ENCODE measurements around the gene DIP2A.
A peak's percentile ranks its signal among the peaks of the same experiment; 100 is the strongest.

The DIP2A gene

GRCh38 chr21:46597896-46598343 is 139.2 kb downstream of the DIP2A start:
- no peak for DNase-seq (ENCODE audit: low spot score)

DNA sequence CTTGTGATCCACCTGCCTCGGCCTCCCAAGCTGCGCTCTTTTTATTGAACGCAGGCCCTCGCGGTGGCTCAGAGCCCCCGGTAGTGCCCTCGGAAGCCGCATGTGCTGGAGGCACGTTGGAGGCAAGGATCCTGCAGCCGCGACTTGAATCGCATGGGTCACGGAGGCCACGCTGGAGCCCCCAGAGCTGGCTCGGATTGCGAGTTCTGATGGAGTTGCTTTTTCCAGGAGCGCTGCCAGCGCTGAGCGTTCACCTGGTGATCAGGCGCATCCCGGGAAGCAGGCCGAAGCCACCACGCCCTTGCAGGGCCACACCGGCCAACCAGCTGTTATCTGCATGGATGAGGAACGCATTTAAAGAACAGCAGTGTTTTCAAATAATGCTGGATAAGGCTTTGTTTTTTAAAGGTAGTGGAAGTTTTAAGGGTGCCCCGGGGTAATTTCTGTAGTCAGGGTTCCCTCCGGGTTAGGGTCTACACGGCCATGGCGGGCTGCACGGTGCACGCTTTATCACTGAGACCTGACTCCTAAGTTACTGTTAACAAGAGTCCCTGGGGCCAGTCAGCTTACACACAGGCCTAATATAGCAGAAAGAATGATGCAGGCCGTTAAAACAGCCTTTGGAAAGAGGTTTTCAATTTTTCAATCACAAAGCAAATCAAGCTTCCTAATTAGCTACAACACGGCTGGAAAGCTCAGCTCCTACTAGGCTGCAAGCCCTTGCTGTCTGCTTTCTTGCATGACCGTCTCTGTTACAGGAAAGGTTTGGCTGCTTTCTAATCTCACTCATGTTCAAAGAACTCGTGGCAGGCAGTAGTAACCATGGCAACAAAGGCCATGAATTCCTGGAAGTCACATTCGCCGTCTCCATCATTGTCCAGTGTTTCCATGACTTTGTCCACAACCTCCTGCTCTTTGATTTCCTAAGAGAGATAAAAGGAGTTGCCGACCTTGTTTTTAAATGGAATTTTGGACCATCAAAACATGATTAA is 140.2 kb downstream of the DIP2A start:
- no peak for DNase-seq (ENCODE audit: low spot score)

DNA sequence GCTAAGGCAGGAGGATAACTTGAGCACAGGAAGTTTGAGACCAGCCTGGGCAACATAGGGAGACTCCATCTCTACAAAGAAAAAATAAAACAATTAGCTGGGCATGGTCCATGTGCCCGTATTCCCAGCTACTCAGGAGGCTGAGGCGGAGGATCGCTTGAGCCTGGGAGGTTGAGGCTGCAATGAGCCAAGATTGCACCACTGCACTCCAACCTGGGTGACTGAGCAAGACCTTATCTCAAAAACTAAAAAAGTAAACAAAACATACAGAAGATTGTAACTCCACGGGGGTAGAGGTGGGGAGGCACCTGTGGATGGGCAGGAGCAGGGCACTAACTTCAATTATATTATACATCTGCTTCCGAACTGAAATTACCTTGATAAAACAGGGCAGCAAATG is 141.6 kb downstream of the DIP2A start:
- DNase-seq (ENCODE audit: low spot score): no peak

GRCh38 chr21:46600978-46601377 is 142.3 kb downstream of the DIP2A start:
- DNase-seq (ENCODE audit: low spot score): no peak

DNA sequence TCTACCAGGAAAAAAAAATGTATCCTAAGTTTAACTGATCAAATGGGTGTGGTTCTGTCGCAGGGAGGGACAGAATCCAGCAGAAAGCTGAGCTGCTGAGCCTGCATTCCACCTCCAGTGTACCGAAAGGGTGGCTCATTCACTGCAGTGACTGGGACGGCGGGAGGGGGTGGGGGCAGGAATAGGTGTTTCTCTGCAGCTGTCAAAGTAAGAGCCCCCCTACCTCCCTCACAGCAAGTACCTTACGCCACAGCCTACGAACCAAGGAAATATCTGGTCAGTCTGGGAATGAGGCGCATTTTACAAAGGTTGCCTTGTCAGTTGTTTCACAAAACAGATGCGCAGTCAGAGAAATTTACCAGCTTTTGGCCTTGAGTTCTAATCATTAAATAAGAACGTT is 144.5 kb downstream of the DIP2A start:
- DNase-seq (ENCODE audit: low spot score): no peak

- DNase-seq (ENCODE audit: low spot score): no peak
These were observed 145.8 kb downstream of the DIP2A start for GRCh38 chr21:46604329-46604974.

GRCh38 chr21:46604975-46605766 is 146.5 kb downstream of the DIP2A start, which contains the start of gene S100B:
Gene S100B, minus strand, starts transcription at chr21:46605082. Its CDS starts 2,667 bp downstream, at chr21:46602415.
- no peak for DNase-seq (ENCODE audit: low spot score)

DNA sequence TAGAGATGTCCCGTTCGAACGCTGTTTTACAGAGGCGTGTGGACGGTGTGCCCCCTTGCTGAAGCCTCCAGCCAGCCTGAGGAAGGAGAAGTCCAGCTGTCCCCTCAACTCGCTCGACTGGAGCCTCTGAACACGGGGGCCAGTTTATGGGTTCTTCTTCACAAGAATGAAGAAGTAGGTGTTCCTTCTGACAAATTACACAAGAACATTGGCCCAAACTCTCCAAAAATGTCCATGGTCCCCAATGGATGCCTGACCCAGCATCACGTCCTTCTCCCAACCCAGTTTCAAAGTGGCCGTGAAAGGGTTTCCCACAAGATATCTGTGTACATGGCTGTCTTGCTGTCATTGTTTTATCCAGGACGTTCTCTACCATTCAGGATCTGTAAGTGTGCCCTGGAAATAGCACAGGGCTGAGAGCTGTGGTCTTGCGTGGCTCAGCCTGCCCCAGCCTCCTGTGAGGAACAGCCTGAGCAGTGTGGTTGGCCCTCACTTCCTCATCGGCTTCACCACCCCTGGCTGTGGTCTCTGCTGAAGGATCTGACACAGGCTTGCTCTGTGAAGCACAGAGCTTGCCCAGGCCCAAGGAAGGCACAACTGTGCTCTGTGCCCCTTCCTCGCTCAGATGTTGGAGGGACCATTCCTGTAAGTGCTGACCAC is 147.2 kb downstream of the DIP2A start:
- peak; percentile 66 for DNase-seq (ENCODE audit: low spot score)

- no peak for DNase-seq (ENCODE audit: low spot score)
These were observed 147.7 kb downstream of the DIP2A start for GRCh38 chr21:46606427-46606813.

DNA sequence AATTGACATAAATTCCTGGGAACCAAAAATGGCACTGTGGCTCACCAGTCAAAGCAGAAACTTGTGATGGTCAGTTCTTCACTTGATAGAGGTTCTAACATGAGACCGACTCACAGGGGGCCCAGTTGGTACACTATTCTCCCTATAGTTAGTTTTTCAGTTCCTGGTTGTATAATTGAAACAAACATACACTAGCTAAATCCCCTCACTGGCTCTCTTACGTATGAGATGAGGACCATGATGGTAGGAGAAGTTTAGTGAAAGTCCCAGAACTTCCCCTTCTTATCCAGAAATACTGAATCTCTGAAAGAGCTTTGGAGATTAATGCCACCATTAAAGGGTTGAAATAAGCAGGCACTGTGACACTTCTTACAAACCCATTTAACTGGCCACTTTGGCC is 148.9 kb downstream of the DIP2A start:
- no peak for DNase-seq (ENCODE audit: low spot score)

DNA sequence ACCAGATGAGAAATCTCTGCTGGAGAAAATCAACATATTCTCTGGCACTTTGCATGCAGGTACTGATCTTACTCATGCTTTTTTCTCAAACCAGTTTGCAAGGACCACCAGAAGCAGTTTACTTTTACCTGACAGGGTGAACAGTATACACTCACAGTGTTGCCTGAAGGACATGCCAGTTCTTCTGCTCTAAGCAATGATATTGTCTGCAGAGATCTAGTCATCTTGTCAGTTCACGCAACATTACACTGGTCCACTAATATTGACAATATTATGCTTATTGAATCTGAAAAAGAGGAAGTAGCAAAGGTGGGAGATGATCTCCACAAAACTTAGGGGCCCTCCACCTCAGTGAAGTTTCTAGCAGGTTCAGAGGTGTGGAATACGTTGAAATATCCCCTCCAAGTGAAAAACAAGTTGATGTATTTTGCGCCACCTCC is 150.0 kb downstream of the DIP2A start:
- no peak for DNase-seq (ENCODE audit: low spot score)

- DNase-seq (ENCODE audit: low spot score): no peak
These were observed 151.5 kb downstream of the DIP2A start for GRCh38 chr21:46610018-46610701.

DNA sequence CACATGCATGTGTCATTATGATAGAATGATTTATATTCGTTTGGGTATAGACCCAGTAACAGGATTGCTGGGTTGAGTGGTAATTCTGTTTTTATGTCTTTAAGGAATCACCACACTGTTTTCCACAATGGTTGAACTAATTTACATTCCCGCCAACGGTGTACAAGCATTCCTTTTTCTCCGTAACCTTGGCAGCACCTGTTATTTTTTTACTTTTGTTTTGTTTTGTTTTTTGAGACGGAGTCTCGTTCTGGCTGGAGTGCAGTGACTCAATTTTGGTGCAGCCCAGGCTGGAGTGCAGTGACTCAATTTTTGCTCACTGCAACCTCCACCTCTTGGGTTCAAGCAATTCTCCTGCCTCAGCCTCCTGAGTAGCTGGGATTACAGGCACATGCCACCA is 154.7 kb downstream of the DIP2A start:
- DNase-seq (ENCODE audit: low spot score): no peak

DNA sequence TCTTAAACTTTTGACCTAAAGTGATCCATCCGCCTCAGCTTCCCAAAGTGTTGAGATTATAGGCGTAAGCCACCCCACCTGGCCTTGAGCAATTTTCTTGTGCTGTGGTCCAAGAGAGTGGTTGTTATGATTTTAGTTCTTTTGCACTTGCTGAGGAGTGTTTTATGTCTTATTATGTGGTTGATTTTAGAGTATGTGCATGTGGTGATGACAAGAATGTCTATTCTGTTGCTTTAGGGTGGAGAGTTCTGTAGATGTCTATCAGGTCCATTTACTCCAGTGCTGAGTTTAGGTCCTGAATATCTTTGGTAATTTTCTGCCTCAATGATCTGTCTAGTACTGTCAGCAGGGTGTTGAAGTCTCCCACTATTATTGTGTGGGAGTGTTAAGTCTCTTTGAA is 157.4 kb downstream of the DIP2A start:
- no peak for DNase-seq (ENCODE audit: low spot score)

DNA sequence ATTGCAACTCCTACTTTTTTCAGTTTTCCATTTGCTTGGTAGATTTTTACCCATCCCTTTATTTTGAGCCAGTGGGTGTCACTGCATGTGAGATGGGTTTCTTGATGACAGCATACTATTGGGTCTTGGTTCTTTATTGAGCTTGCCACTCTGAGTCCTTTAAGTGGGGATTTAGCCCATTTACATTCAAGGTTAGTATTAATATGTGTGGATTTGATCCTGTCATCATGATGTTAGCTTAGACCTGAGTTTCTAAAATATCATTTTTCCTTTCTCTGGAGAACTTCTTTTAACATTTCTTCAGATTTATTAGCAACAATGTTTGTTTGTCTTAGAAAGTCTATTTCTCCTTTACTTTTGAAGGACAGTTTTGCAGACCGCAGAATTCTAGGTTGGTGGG is 158.0 kb downstream of the DIP2A start:
- DNase-seq (ENCODE audit: low spot score): no peak

GRCh38 chr21:46617267-46618051 is 158.8 kb downstream of the DIP2A start:
- no peak for DNase-seq (ENCODE audit: low spot score)

DNA sequence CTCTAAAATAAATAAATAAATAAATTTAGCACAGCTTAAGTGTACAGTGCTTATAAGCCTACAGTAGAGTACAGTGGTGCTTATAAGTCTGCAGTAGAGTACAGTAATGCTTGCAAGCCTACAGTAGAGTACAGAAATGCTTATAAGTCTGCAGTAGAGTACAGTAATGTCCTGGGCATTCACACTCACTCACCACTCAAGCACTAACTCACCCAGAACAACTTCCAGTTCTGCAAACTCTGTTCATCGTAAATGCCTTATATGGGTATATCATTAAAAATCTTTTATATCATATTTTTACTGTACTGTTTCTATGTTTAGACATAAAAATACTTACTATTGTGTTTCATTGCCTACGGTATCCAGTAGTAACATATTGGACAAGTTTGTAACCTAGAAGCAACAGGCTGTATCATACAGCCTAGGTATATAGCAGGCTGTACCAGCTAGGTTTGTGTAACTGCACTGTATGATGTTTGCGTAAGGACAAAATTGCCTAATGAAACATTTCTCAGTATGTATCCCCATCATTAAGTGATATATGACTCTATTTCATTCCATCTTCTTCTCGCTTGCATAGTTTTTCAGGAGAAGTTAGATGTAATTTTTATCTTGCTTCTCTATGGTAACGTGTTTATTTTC is 160.2 kb downstream of the DIP2A start:
- DNase-seq (ENCODE audit: low spot score): no peak
